Myocyte (in vitro differentiated cells): ENCODE data around the gene NUTF2. TPM values are rescaled to one million over a fixed set of nuclear protein-coding genes. Genes with fewer than 3 reads are reported as not detected.
A peak's percentile ranks its signal among the peaks of the same experiment; 100 is the strongest.

Experiments
- DNase-seq: peaks from one replicate; pipeline ENCODE4 v3.0.0-alpha.2; 2012; ENCODE audit warnings: low read depth
- polyA plus RNA-seq: library from polyadenylated mRNA; unstranded; fragments of >200 nt; gene quantifications from one replicate; pipeline ENCODE4 v1.2.1, GENCODE V29; 2012; ENCODE audit warnings: missing spikeins
- total RNA-seq: library from RNA; depleted of rRNA; stranded (reverse); fragments of >200 nt; gene quantifications from 2 replicates; pipeline ENCODE4 v1.2.3, GENCODE V29; 2014

The NUTF2 gene
- 120 and 182 TPM in 2 replicates for total RNA-seq
- polyA plus RNA-seq: 262 TPM

DNA sequence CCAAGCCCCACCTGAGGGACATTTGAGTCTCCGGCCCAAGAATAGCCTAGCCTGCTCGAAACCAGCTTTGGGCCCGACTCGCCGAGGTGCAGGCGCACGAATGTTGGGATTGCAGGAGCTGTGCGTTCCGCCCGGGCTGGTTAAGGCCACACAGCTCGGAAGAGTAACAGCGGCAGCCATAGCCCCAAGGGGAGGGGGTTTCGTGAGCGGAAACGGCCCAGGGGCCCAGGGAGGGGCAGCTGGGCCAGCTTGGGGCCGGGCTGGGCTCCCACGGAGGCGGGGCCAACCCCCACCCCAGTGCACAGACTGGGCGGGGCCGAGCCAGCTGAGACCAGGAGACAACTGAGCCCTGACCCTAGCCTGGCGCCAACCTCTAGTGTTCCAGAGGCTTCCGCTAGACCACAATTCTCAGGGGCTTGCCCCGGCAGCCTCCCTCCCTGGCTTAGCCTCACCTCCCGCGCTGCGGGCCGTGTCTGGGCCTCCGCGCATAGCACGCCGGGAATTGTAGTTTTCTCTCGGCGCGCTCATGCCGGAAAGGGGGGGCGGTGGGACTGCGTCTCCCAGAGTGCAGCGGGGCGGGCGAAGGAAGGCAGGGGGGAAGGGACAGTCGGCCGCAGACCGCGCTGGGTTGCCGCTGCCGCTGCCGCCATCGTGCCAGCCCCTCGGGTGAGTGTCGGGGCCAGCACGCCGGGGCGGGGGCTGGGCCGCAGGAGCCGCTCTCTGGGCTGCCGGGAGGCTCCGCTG lies at the start of gene NUTF2:
NUTF2 (plus strand) TSS at position 614 of the 744 bp plus-strand sequence. CDS start 18,198 bp downstream, outside the sequence.
- DNase-seq: peak; percentile 98

DNA sequence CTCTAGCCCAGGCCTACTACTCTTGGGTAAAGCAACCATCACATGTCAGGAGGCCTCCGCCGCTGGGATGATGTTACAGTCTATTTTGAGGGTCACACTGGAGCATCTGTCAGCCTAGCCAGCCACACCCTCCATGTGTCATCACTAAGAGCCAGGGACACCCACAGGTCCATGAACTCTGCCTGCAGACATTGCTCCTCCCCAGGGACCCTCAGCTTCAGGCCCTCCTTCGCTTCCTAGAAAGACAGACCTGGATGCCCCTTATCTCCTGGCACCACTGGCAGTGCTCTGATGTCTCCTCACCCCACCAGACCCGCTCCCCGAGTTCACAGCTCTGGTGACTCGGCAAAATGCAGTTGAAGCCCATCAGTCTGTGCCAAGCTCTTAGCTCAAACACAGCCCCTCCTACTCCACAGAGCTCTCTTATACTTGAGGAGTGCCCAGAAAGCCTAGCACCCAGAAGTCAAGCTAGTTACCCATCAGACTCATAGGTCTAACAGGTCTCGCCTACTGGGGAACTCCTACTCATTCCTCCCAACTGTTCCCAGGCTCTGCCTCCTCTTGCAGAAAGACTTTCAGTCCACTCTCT lies 46.3 kb upstream of the NUTF2 start:
- peak; percentile 94 for DNase-seq

DNA sequence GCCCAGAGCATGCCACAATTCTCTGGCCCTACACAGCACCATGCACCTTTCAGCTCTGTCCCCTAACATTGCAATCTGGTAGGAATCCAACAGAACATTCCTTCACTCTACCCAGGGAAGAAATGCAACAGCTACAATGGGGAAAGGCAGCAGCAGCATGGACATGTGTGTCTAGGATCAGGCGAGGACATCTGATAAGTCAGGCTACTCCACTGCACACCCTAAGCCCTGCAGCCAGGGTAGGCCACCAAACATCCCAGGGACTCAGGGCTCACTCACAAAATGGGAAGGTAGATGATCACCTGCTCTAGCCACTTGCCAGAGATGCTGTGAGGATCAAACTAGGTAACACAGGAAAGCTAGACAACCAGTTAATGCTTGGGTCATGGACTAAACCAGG lies 45.5 kb upstream of the NUTF2 start:
- DNase-seq: no peak

DNA sequence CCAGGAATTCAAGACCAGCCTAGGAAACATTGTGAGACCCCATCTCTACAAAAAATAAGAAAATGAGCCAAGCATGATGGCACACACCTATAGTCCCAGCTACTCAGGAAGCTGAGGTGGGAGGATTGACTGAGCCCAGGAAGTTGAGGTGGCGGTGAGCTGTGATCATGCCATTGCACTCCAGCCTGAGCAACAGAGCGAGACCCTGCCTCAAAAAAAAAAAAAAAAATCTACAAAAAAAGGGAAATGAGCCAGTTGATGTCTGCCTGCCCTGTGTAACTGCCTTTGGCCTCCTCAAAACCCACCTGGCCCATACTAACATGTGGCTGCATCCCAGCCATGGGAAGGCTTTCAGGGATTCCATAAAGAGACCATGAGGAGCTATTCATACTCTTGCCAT lies 44.9 kb upstream of the NUTF2 start:
- DNase-seq: no peak

DNA sequence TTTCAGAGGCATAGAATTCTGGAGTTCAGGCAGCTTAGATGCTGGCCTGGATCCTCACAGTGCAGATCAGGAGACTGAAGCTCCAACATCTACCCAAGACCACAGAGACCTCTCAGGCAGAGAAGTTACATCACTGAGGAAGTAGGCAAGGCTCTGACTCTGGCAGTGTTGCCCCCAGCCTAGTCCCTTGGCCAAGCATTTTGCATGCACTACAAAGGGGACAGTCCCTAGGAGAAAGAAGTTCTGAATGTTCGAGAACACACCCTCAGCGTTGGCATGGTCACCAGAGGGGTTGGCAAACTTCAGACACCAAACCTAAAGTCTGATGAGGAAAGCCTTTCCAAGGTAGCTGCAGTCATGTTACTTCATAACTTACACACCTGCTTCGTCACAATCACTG lies 42.8 kb upstream of the NUTF2 start:
- no peak for DNase-seq

DNA sequence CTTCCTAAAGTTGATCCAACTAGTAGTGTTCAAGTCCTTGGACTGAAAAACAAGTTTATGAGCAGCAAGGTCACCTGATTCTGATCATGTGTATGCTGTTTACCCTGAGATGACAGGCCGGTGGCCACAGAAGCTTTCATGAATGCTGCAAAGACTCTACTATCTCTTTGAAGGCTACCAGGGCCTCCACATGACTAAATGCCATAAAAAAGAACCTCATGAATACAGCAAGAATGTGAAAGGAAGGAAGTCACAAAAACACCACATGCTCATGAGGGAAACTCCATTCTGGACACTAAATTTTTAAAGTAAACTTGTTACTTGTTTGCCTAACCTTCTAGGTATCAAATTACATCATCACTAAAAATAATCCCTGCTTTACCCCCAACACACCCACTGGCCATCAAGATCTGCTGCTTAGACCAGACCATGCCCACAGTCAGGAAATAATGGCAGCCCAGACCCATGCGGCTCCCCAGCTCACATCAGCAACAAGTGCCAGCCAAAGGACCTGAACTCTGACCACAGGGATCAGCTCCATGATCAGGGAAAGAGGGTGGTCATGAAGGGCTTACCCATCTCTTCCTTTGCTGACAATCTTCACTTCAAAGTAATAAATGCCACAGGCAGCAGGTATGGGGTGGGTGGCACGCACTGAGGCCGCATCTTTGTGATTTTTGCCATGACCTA lies 41.7 kb upstream of the NUTF2 start:
- peak; percentile 29 for DNase-seq

DNA sequence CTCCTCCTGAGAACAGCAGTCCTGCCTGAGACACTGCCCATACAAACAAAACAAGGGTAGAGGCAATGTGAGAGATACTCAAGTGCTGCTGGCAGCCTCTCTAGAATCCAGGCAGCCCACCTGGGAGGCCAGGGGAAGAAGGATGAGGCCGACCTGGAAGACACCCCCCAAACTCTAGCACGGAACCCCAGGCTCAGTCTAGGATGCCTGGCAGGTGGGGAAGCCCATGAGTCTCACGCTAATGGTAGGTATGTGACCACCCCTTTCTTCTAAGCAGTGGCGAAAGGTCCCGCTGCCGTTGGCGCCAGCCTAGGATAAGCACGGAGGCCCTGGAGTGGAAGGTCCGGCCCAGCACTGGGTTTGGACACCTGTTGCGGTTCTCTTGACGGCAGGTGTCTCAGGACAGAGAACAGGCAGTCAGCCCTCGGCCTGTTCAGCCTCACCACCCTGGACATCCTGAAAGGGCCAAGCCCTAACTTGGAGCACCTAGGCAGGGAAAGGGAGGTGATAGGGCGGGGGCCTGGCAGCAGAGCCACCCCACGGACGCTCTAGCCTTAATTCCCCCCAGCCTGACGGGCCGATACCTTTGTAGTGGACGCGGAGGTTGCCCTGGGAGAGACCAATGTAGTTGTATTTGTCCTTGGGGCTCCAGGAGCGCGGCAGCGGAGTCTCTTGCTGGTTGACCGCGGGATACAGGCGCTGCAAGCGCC lies 40.9 kb upstream of the NUTF2 start:
- peak; percentile 55 for DNase-seq

DNA sequence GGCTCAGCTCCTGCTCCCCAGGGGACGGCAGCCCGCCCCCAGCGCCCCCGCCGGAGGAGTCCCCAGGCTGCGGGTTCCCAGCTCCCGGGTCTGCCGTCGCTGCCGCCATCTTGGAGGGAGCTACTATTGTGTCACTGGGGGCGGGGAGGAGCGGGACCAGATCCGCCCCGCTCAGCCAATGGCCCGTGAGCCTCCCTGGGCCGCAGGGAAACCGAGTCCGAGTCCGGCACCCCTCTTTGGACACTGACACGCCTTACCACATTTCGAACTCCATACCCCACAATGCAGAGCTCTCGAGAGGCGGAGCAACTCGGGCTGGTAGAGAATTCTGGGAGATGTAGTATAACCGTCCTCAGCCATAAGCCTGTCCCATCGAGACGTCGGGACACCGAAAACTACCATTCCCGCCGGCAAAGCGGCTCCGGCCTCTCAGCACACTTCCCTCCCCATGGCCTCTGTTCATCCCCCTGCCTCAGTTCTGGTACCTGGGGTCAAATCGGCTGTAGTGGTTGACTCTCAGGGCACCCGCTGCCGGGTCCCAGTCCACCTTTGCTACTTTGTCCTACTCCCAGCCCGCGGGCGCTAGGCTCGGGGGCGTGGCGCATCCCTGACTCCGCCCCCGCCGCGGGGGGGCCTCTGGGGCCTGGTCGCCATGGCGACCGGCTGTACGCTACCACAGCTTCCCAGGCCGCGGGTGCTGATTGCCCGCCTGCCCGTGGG lies 40.1 kb upstream of the NUTF2 start, which contains the start of the genes RANBP10 and TSNAXIP1:
RANBP10 (minus strand) TSS at position 133 of the 720 bp plus-strand sequence; CDS start at position 109, 24 bp downstream.
TSNAXIP1 (plus strand) TSS at position 462 of the 720 bp plus-strand sequence. CDS start 261 bp downstream, outside the sequence.
- peak; percentile 100 for DNase-seq

DNA sequence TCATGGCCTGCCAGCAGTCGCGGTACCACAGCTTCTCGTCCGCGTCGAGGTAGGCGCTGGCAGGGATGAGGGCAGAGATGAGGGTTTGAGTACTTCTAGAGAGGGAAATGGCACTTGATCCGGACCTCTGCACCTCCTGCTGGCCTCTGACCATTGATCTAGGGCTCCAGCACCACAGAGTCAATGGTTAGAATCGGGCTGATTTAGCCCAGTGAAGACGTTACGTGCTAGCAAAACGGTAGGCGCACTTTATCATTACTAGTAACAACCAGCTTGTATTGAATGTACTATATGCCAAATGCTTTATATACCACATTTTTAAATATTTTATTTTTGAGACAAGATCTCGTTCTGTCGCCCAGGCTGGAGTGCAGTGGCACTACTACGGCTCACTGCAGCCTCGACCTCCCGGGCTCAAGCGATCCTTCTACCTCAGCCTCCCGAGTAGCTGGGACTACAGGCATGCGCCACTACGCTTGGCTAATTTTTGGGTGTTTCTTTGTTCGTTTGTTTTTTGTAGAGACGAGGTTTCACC lies 39.5 kb upstream of the NUTF2 start:
- DNase-seq: no peak

DNA sequence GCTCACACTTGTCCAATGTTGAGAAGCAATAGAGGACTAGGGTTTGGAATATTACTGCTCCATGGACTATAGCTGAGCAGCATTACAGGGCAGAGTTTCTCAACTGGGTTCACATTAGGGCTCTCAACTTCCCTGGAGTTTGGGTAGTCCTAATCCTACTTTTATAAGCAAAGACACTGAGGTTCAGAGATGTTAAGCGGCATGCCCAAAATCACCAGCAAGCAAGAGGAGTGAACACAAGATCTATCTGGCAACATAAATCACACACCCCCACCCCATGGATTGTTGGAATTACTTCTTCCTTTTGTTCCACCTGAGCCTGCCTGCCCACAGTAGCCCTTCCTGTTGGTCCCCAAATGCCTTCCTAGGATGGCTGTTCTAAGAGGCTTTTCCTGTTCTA lies 34.8 kb upstream of the NUTF2 start:
- no peak for DNase-seq

DNA sequence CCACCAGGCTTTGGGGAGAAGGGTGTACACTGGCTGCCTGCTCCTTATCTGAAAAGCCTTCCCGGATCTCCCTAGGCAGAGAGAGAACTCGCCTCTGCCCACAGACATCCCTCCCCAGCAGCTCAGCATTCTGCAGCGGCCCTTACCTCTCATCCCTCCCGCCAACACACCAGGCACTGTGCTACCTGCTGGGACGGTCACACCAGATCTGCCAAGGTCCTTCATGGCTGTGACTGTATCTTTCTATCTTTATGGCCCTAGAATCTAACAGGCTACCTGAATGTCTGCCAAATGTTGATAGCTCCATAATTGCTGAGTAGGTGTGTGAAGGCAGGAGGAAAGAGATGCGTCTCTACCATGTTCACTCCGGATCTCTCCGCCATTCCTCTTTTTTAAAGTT lies 32.2 kb upstream of the NUTF2 start:
- no peak for DNase-seq

DNA sequence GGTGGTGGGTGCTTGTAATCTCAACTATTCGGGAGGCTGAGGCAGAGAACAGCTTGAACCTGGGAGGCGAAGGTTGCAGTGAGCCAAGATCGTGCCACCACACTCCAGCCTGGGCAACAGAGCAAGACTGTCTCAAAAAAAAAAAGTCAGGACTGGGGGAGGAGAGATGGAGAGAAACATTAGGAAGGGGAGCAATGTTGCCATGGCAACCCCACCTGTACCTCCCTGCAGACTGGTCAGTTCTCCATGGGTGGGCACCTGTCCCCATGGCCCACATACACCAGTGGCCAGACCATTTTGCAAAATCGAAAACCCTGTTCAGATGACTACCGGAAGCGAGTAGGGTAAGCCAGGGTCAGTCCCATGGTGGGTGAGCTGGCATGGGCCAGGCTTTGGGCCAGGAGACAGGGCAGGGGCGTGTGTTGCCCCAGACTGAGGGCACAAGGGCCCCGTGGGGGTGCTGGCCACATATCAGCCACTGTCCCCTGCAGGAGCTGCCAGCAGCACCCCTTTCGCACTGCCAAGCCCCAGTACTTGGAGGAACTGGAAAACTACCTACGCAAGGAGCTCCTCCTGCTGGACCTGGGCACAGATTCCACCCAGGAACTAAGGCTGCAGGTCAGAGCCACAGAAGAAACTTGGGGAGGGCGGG lies 26.0 kb upstream of the NUTF2 start:
- DNase-seq: no peak

DNA sequence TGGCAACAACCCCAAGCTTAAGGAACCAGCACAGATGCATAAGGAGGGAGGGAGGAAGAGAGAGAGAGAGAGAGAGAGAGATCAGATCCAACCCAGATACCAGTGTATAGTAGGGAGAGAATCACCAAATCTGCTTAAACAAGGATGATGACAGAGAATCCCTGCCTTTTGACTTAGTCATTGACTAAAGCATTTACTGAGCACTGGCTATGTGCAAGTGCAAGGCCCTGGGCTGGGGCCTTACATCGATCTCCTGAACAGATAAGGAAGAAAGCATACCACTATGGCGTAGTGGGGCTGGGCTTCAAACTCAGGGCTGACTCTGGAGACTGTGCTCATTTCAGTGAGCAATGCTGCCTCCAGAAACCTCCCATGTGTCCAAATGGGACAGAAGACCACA lies 24.2 kb upstream of the NUTF2 start:
- DNase-seq: no peak

DNA sequence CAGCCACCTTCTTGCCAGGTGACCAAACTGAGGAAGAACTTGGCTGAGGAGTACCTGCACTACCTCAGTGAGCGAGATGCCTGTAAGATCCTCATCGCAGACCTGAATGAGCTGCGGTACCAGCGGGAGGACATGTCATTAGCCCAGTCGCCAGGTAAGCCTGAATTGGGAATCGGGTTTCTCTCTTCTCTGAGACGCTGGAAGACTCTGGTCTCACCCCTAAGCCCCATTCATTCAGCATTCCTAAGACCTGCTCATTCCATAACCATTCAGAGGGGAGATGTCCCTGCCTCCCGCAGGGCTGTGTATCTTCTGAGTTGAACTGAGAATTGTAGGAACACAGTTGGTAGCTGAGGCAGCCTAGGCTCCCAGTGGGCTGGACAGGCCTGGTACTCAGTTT lies 21.6 kb upstream of the NUTF2 start:
- no peak for DNase-seq

DNA sequence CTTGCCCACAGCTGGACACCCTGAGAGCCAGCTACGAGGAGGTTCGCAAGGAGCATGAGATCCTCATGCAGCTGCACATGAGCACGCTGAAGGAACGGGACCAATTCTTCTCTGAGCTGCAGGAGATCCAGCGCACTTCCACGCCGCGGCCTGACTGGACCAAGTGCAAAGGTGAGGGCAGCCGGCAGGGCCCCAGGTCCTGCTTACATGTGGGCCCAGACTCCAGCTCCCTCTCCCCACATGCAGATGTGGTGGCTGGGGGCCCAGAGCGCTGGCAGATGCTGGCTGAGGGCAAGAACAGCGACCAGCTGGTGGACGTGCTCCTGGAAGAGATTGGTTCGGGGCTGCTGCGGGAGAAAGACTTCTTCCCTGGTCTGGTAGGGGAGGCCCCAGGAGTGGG lies 20.8 kb upstream of the NUTF2 start:
- no peak for DNase-seq

DNA sequence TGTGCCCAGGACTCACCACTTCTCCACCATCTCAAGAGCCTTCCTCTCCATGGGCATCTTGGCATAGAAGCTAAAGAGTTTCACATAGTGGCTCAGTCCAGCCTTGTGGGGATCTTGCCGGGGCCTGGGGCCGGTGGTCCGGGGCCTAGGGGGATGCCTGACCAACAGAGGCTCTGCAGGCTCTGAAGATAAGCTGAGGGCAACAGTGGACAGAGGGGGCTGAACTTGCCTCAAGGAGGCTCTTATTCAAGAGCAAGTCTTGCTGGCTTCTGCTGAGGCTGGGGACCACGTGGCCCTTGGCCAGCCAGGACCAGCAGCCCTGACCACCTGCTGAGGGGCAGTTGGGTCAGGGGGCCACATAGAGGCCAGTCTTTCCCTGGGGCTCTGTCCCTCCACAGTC lies 18.1 kb upstream of the NUTF2 start:
- no peak for DNase-seq

DNA sequence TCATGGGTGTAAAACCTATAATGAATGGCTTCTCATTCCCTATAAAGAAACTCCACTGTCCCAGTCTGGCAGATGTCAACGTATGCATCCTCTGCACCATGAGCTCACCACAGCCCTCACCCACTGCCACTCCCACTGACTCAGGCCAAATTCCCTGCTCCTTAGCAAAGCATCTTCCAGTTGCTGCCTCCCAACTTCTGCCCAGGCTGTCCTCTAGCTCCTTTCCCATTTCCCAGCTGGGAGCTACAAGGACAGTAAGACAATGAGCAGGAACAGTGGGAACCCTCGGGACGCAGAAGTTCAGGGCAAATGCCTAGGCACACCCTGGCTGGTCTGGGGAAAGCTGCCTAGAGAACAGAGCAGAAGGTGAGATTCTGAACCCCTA lies 13.7 kb upstream of the NUTF2 start:
- DNase-seq: peak; percentile 68

DNA sequence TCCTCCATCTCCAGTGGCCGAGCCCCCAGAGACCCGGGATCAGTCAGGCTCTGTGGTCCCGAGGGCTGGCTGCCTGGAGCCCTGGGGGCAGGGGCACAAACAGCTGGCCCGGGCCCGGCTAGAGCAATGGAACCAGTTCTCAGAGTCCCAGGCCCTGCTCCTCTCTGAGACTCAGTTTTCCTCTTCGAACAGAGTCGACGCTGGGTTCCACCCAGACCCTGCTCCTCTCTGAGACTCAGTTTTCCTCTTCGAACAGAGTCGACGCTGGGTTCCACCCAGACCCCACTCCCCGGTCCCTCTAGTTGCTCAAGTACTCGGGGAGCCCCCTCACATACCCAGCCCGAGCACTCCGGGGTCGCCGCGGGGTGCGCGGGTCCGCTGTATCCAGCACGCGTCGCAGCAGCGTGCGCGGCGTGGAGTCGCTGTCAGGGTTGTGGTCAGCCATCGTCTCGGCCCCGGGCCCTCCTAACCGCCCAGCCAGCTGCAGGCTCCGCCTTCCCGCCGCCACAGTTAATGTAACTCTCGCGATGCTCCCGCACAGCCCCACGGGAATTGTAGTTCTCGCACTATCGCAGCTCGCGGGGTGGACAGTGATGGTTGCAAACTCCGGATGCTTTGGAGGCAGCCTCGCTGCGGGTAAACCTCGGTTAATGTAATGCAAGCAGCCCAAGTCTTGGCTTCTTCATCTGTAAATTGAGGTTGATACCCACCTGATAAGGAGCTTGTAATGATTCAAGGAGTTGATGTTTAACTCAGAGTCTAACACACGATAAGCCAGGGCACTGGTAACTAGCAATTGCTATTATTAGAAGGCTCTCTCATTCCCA lies 13.1 kb upstream of the NUTF2 start:
- peak; percentile 94 for DNase-seq

DNA sequence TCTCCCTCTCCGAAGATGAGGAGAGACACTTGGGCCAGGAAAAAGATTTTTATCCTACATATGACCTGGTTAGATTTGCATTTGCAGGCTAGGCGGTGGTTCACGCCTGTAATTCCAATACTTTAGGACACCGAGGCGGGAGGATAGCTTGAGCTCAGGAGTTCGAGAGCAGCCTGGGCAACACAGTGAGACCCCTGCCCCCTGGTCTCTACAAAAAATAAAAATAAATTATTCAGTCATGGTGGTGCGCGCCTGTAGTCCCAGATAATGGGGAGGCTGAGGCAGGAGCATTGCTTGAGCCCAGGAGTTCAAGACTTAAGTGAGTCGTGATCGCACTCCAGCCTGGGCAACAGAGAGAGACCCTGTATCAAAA lies 12.5 kb upstream of the NUTF2 start:
- DNase-seq: no peak
